Endothelial cell of umbilical vein (primary cell): Measurements from ENCODE around the gene GRIA4. TPM values are rescaled to one million over a fixed set of nuclear protein-coding genes. Genes with fewer than 3 reads are reported as not detected.

ENCODE experiments used
- BruUV-seq: library from RNA; stranded (reverse); fragments of 400-500 nt; replicated peaks from 2 replicates; lab custom pipeline; 2021; lab: Mats Ljungman, UMichigan
- CTCF ChIA-PET: fragments of 300-600, 350-600 bp; sonication (Branson Sonifier 250); formaldehyde crosslinking; loops from one replicate; lab custom pipeline; 2021; ENCODE audit warnings: antibody characterized with exemption, inconsistent platforms; lab: Charles Lee
- POLR2A ChIA-PET: fragments of 300-600, 350-600 bp; sonication (Branson Sonifier 250); formaldehyde crosslinking; loops from one replicate; lab custom pipeline; 2021; ENCODE audit warnings: antibody characterized with exemption, inconsistent platforms; lab: Charles Lee
- DNase-seq: peaks from one replicate; pipeline ENCODE4 v3.0.0-alpha.2; 2011; ENCODE audit warnings: low read depth, low spot score
- FAIRE-seq: peaks from 2 replicates; lab custom pipeline; 2011; peaks lifted over from hg19 to GRCh38; lab: Jason Lieb, UNC
- H2AFZ ChIP-seq: 2 replicates; pipeline ENCODE4 v1.6.0; 2012; ENCODE audit warnings: low read depth, low read length, control low read depth, inconsistent platforms
- H3K27ac ChIP-seq: 2 replicates; pipeline ENCODE4 v1.5.1; 2011; ENCODE audit warnings: low read depth, mild to moderate bottlenecking, control low read depth, low read length, moderate library complexity; ENCODE audit not compliant: insufficient read depth
- H3K27me3 ChIP-seq, 2 experiments: 2 replicates each; pipeline versions ENCODE4 v1.6.0 to v1.6.1; 2011; ENCODE audit warnings: low read length in 2 of 2, mixed read lengths in 1 of 2; ENCODE audit not compliant: control insufficient read depth in 2 of 2, insufficient read depth in 2 of 2
- H3K36me3 ChIP-seq, 2 experiments: 2 replicates in 1 of 2; 3 replicates in 1 of 2; pipeline ENCODE4 v1.5.1; 2011; ENCODE audit warnings: low read length in 2 of 2, mild to moderate bottlenecking in 1 of 2, moderate library complexity in 1 of 2; ENCODE audit not compliant: control insufficient read depth in 2 of 2, insufficient read depth in 2 of 2; ENCODE audit errors: extremely low read depth in 1 of 2
- H3K4me1 ChIP-seq: 3 replicates; pipeline ENCODE4 v1.5.1; 2011; ENCODE audit warnings: mild to moderate bottlenecking, low read length; ENCODE audit not compliant: control insufficient read depth, insufficient read depth; ENCODE audit errors: extremely low read depth
- H3K4me2 ChIP-seq: 2 replicates; pipeline ENCODE4 v1.6.1; 2011; ENCODE audit warnings: low read length, control low read depth, mixed read lengths; ENCODE audit not compliant: insufficient read depth
- H3K4me3 ChIP-seq, 3 experiments: fragments of 200-600 bp in 1 of 3; sonication (generic), shearing (Covaris generic) in 1 of 3; replicated peaks in 1 of 3; 2 replicates each; pipeline ENCODE4 v1.5.1; 2011 to 2016; ENCODE audit warnings: control low read depth in 3 of 3, low read length in 3 of 3, mild to moderate bottlenecking in 2 of 3, inconsistent platforms in 1 of 3, low read depth in 1 of 3, moderate library complexity in 1 of 3; ENCODE audit not compliant: insufficient read depth in 1 of 3
- H3K79me2 ChIP-seq: 2 replicates; pipeline ENCODE4 v1.6.0; 2012; ENCODE audit warnings: low read length, inconsistent platforms; ENCODE audit not compliant: control insufficient read depth, insufficient read depth
- H3K9ac ChIP-seq: replicated peaks from 2 replicates; pipeline ENCODE3; 2011; ENCODE audit warnings: low read length, control low read depth; ENCODE audit not compliant: insufficient read depth; ENCODE audit errors: extremely low read depth
- H3K9me1 ChIP-seq: replicated peaks from 3 replicates; pipeline ENCODE4 v1.6.0; 2011; ENCODE audit warnings: mild to moderate bottlenecking, low read length; ENCODE audit not compliant: control insufficient read depth, insufficient read depth; ENCODE audit errors: extremely low read depth
- H3K9me3 ChIP-seq: replicated peaks from 2 replicates; pipeline ENCODE4 v1.5.1; 2012; ENCODE audit warnings: low read length, inconsistent platforms; ENCODE audit not compliant: control insufficient read depth, insufficient read depth
- H4K20me1 ChIP-seq: replicated peaks from 2 replicates; pipeline ENCODE3; 2011; ENCODE audit warnings: mild to moderate bottlenecking, low read length; ENCODE audit not compliant: control insufficient read depth, insufficient read depth; ENCODE audit errors: extremely low read depth
- EZH2 ChIP-seq: IDR thresholded peaks from 2 replicates; pipeline ENCODE4 v1.6.1; 2012; ENCODE audit warnings: borderline replicate concordance, low read depth, mild to moderate bottlenecking, moderate library complexity, low read length, inconsistent platforms; ENCODE audit not compliant: severe bottlenecking
- FOS ChIP-seq: IDR thresholded peaks from 2 replicates; pipeline ENCODE4 v1.6.1; 2011; ENCODE audit warnings: mild to moderate bottlenecking, low read length, moderate library complexity, borderline replicate concordance; ENCODE audit not compliant: insufficient read depth
- GATA2 ChIP-seq: IDR thresholded peaks from 2 replicates; pipeline ENCODE4 v1.7.0; 2011; ENCODE audit warnings: low read depth, mild to moderate bottlenecking, moderate library complexity, mixed read lengths, low read length; ENCODE audit not compliant: insufficient read length, insufficient read depth
- JUN ChIP-seq: IDR thresholded peaks from 2 replicates; pipeline ENCODE4 v1.6.1; 2011; ENCODE audit warnings: borderline replicate concordance, low read depth; ENCODE audit not compliant: insufficient read length, insufficient read depth
- POLR2A ChIP-seq: IDR thresholded peaks from 2 replicates; pipeline ENCODE4 v1.6.1; 2012; ENCODE audit warnings: low read depth, mild to moderate bottlenecking, control low read depth, low read length
- POLR2AphosphoS5 ChIP-seq: IDR thresholded peaks from 2 replicates; pipeline ENCODE4 v1.6.1; 2012; ENCODE audit warnings: low read depth, mild to moderate bottlenecking, control low read depth, low read length, moderate library complexity; ENCODE audit not compliant: insufficient read depth
- dilution Hi-C: fragments of 300-500 bp; cut with MboI; formaldehyde crosslinking; loops from one replicate; pipeline ENCODE4 v1.15.0; 2019; ENCODE audit warnings: low sequenced_read_pairs; ENCODE audit not compliant: extremely low pct_ligation_motif_present
- intact Hi-C: fragments of 100-400 bp; cut with micrococcal nuclease; formaldehyde crosslinking; loops from one replicate; pipeline ENCODE4 v1.10.0; 2022
- polyA plus RNA-seq, 4 experiments: library from polyadenylated mRNA; depleted of rRNA in 3 of 4; stranded (reverse) in 3 of 4; unstranded in 1 of 4; fragments of >200 nt; gene quantifications; 2 replicates each; pipeline versions ENCODE4 v1.2.1 to v1.2.3, GENCODE V29; 2011 to 2012; ENCODE audit warnings: missing spikeins in 1 of 4
- total RNA-seq: library from RNA; stranded (reverse); gene quantifications from 2 replicates; pipeline ENCODE4 v1.2.3, GENCODE V29; 2021
- TF ChIP-seq, protein P1 (sequence below), 2 donors: IDR thresholded peaks; 1 replicate in 1 of 2; 2 replicates in 1 of 2; pipeline ENCODE4 v1.5.1; 2011; ENCODE audit warnings: low read length in 2 of 2, mild to moderate bottlenecking in 2 of 2, moderate library complexity in 2 of 2, control low read depth in 1 of 2, inconsistent platforms in 1 of 2, low read depth in 1 of 2; ENCODE audit not compliant: insufficient read depth in 1 of 2; ENCODE audit errors: extremely low read depth in 1 of 2
- TF ChIP-seq, protein P2 (sequence below): IDR thresholded peaks from 2 replicates; pipeline ENCODE4 v1.6.1; 2011; ENCODE audit not compliant: insufficient read depth, insufficient read length

GRIA4 gene
- total and polyA plus RNA-seq, 2 donors (not counting 3 experiments of a cell fraction or from before 2014, with no cell fraction given) = not detected

DNA sequence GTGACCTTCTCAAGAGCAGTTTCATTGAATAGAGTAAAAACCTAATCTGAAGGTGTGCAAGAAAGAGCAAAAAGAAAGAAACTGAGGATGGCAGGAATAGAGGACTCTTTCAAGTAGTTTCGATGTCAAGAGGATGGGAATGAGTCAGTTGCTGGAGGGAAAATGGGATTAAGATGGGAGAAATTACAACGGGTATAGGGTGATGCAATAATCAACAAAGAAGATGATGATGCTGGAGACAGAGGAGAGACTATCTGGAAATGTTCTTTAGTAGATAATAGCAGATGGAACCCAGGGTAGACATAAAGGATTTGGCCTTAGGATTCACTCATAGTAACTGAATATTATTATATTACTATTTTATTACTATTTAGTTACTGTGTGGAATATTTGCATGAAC is 189.4 kb downstream of the GRIA4 start:
- POLR2A ChIA-PET = no interaction called here
- no peak overlapping the region for H3K27ac ChIP-seq
- H3K27me3 ChIP-seq = no peaks in the 10 kb centered on the region
- FAIRE-seq = no peak
- no peaks in the 10 kb centered on the region for H3K79me2 ChIP-seq
- no peaks in the 10 kb centered on the region for H3K9me3 ChIP-seq
- no peak for DNase-seq
- H2AFZ ChIP-seq = no peak overlapping the region
- H3K36me3 ChIP-seq = no peaks in the 10 kb centered on the region
- H4K20me1 ChIP-seq = no peaks in the 10 kb centered on the region
- intact Hi-C loops = no loop called here
- no peak overlapping the region for H3K4me3 ChIP-seq
- TF ChIP-seq, protein P1, sequence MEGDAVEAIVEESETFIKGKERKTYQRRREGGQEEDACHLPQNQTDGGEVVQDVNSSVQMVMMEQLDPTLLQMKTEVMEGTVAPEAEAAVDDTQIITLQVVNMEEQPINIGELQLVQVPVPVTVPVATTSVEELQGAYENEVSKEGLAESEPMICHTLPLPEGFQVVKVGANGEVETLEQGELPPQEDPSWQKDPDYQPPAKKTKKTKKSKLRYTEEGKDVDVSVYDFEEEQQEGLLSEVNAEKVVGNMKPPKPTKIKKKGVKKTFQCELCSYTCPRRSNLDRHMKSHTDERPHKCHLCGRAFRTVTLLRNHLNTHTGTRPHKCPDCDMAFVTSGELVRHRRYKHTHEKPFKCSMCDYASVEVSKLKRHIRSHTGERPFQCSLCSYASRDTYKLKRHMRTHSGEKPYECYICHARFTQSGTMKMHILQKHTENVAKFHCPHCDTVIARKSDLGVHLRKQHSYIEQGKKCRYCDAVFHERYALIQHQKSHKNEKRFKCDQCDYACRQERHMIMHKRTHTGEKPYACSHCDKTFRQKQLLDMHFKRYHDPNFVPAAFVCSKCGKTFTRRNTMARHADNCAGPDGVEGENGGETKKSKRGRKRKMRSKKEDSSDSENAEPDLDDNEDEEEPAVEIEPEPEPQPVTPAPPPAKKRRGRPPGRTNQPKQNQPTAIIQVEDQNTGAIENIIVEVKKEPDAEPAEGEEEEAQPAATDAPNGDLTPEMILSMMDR (IDR thresholded peaks at IDR 0.05; ENCODE audit: extremely low read depth in 1 of 2, insufficient read depth in 1 of 2, low read depth in 1 of 2, low read length in 2 of 2) = no peak
- TF ChIP-seq, protein P2, sequence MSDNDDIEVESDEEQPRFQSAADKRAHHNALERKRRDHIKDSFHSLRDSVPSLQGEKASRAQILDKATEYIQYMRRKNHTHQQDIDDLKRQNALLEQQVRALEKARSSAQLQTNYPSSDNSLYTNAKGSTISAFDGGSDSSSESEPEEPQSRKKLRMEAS = no peak
- TF ChIP-seq POLR2A = no peak
- TF ChIP-seq JUN = no peak
- no peak for TF ChIP-seq FOS
- TF ChIP-seq POLR2AphosphoS5 = no peak
- TF ChIP-seq EZH2 = no peak
- no peak for TF ChIP-seq GATA2
- H3K4me1 ChIP-seq = no peaks in the 10 kb centered on the region
- BruUV-seq = no TSS peak
- no peaks in the 10 kb centered on the region for H3K9me1 ChIP-seq
- CTCF ChIA-PET = interaction anchor here (1.3 kb wide), 1 partner anchor 32 kb away, joined by 3 read pairs; no protein-coding TSS in a partner anchor
- no peak overlapping the region for H3K4me2 ChIP-seq
- H3K9ac ChIP-seq = no peak overlapping the region
- dilution Hi-C loops = no loop called here
